Smooth muscle cell (in vitro differentiated cells): ENCODE measurements around the gene TLCD2. TPM values are rescaled to one million over a fixed set of nuclear protein-coding genes. Genes with fewer than 3 reads are reported as not detected.

Source experiments
- DNase-seq: peaks from one replicate; lab custom pipeline; 2025; ENCODE audit not compliant: unreplicated experiment; lab: John Stamatoyannopoulos, UW
- H2AFZ ChIP-seq: fragments of 200-600 bp; sonication (generic); 2 replicates; pipeline ENCODE4 v1.6.0; 2016; ENCODE audit warnings: antibody characterized with exemption, low read depth, mild to moderate bottlenecking
- H3F3A ChIP-seq: fragments of 200-600 bp; sonication (generic); 2 replicates; pipeline ENCODE4 v1.6.0; 2017; ENCODE audit warnings: antibody characterized with exemption, low read depth
- H3K27ac ChIP-seq: fragments of 200-600 bp; sonication (generic); 2 replicates; pipeline ENCODE4 v1.5.1; 2016; ENCODE audit warnings: low read depth, mild to moderate bottlenecking
- H3K27me3 ChIP-seq: fragments of 200-600 bp; sonication (generic); 2 replicates; pipeline ENCODE4 v1.6.1; 2016; ENCODE audit warnings: low read depth, mild to moderate bottlenecking
- H3K36me3 ChIP-seq: fragments of 200-600 bp; sonication (generic); 2 replicates; pipeline ENCODE4 v1.5.1; 2016; ENCODE audit warnings: low read depth
- H3K4me1 ChIP-seq: fragments of 200-600 bp; sonication (generic); 2 replicates; pipeline ENCODE4 v1.5.1; 2016; ENCODE audit warnings: low read depth
- H3K4me2 ChIP-seq: fragments of 200-600 bp; sonication (generic); 2 replicates; pipeline ENCODE4 v1.6.0; 2016; ENCODE audit warnings: mild to moderate bottlenecking
- H3K4me3 ChIP-seq: fragments of 200-600 bp; sonication (generic); 2 replicates; pipeline ENCODE4 v1.5.1; 2016; ENCODE audit warnings: mild to moderate bottlenecking
- H3K79me2 ChIP-seq: fragments of 200-600 bp; sonication (generic); 2 replicates; pipeline ENCODE4 v1.6.0; 2016; ENCODE audit warnings: low read depth, mild to moderate bottlenecking
- H3K9ac ChIP-seq: fragments of 200-600 bp; sonication (generic); 2 replicates; pipeline ENCODE4 v1.6.0; 2016; ENCODE audit warnings: low read depth
- H3K9me3 ChIP-seq: fragments of 200-600 bp; sonication (generic); replicated peaks from 2 replicates; pipeline ENCODE4 v1.5.1; 2016; ENCODE audit warnings: low read depth
- H4K20me1 ChIP-seq: fragments of 200-600 bp; sonication (generic); 2 replicates; pipeline ENCODE4 v1.6.0; 2016; ENCODE audit warnings: low read depth
- WGBS: methylation state at CpG from one replicate; pipeline ENCODE4 v1.1.7; 2016; ENCODE audit warnings: low lambda C conversion rate; 5-methylcytosine and 5-hydroxymethylcytosine counted together
- polyA plus RNA-seq: library from polyadenylated mRNA; unstranded; fragments of >200 nt; fragmentation: Nextera tagmentation; extraction: Ambion mirVana; gene quantifications from 2 replicates; pipeline ENCODE4 v1.2.1, GENCODE V29; 2016
- total RNA-seq: library from RNA; depleted of rRNA; stranded (reverse); fragments of >200 nt; gene quantifications from 2 replicates; pipeline ENCODE4 v1.2.3, GENCODE V29; 2014
- TF ChIP-seq, protein P1 (sequence below): fragments of 200-600 bp; sonication (generic); IDR thresholded peaks from 2 replicates; pipeline ENCODE4 v1.5.1; 2017; ENCODE audit warnings: borderline replicate concordance, mild to moderate bottlenecking, antibody characterized with exemption; ENCODE audit not compliant: insufficient read depth, poor library complexity, severe bottlenecking

TLCD2 gene
- total and polyA plus RNA-seq, 2 experiments from 2014 or later: 1.9 to 2.5 TPM

- H3K27ac ChIP-seq: no peak overlapping the region
- peaks cover 5% of the 10 kb centered on the region for H3K4me1 ChIP-seq
- H3K4me3 ChIP-seq: no peak overlapping the region
- H4K20me1 ChIP-seq: no peaks in the 10 kb centered on the region
- H3F3A ChIP-seq: peaks cover 3% of the 10 kb centered on the region
- TF ChIP-seq, protein P1, sequence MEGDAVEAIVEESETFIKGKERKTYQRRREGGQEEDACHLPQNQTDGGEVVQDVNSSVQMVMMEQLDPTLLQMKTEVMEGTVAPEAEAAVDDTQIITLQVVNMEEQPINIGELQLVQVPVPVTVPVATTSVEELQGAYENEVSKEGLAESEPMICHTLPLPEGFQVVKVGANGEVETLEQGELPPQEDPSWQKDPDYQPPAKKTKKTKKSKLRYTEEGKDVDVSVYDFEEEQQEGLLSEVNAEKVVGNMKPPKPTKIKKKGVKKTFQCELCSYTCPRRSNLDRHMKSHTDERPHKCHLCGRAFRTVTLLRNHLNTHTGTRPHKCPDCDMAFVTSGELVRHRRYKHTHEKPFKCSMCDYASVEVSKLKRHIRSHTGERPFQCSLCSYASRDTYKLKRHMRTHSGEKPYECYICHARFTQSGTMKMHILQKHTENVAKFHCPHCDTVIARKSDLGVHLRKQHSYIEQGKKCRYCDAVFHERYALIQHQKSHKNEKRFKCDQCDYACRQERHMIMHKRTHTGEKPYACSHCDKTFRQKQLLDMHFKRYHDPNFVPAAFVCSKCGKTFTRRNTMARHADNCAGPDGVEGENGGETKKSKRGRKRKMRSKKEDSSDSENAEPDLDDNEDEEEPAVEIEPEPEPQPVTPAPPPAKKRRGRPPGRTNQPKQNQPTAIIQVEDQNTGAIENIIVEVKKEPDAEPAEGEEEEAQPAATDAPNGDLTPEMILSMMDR: no peak
- no peaks in the 10 kb centered on the region for H3K9me3 ChIP-seq
- no peak overlapping the region for H3K4me2 ChIP-seq
- no peaks in the 10 kb centered on the region for H3K27me3 ChIP-seq
- WGBS: 97% methylated on average over 19 of the region's 21 CpGs
- no peak for DNase-seq
- no peaks in the 10 kb centered on the region for H3K79me2 ChIP-seq
- H3K9ac ChIP-seq: no peak overlapping the region
- no peak overlapping the region for H2AFZ ChIP-seq
- no peaks in the 10 kb centered on the region for H3K36me3 ChIP-seq
These were observed 17.1 kb upstream of the TLCD2 start for GRCh38 chr17:1727258-1727789.

DNA sequence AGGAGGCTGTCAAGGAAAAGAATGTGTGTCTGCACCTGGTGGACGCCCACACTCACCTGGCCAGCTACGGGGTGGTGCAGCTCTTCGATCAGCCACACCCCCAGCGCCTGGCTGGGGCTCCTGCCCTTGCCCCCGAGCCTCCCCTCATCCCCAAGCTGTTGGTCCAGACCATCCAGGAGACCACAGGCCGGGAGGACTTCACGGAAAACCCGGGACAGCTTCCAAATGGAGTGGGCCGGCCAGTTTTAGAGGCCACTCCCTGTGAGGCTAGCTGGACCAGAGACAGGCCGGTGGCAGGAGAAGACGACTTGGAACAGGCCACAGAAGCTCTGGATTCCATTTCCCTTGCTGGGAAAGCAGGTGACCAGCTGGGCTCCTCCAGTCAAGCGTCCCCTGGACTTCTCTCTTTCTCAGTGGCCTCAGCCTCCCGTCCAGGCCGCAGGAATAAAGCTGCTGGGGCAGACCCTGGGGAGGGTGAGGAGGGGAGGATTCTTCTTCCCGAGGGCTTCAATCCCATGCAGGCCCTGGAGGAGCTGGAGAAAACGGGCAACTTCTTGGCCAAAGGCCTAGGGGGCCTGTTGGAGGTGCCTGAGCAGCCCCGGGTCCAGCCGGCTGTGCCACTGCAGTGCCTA is 16.6 kb upstream of the TLCD2 start:
- no peak overlapping the region for H3K4me3 ChIP-seq
- H2AFZ ChIP-seq: no peak overlapping the region
- peaks cover 5% of the 10 kb centered on the region for H3K4me1 ChIP-seq
- no peaks in the 10 kb centered on the region for H3K9me3 ChIP-seq
- no peak overlapping the region for H3K9ac ChIP-seq
- WGBS: 90% methylated on average over 18 of the region's 18 CpGs
- H3F3A ChIP-seq: peaks cover 3% of the 10 kb centered on the region
- no peaks in the 10 kb centered on the region for H3K27me3 ChIP-seq
- no peaks in the 10 kb centered on the region for H4K20me1 ChIP-seq
- no peaks in the 10 kb centered on the region for H3K79me2 ChIP-seq
- H3K4me2 ChIP-seq: no peak overlapping the region
- DNase-seq: no peak
- H3K36me3 ChIP-seq: no peaks in the 10 kb centered on the region
- TF ChIP-seq, protein P1: no peak
- no peak overlapping the region for H3K27ac ChIP-seq

DNA sequence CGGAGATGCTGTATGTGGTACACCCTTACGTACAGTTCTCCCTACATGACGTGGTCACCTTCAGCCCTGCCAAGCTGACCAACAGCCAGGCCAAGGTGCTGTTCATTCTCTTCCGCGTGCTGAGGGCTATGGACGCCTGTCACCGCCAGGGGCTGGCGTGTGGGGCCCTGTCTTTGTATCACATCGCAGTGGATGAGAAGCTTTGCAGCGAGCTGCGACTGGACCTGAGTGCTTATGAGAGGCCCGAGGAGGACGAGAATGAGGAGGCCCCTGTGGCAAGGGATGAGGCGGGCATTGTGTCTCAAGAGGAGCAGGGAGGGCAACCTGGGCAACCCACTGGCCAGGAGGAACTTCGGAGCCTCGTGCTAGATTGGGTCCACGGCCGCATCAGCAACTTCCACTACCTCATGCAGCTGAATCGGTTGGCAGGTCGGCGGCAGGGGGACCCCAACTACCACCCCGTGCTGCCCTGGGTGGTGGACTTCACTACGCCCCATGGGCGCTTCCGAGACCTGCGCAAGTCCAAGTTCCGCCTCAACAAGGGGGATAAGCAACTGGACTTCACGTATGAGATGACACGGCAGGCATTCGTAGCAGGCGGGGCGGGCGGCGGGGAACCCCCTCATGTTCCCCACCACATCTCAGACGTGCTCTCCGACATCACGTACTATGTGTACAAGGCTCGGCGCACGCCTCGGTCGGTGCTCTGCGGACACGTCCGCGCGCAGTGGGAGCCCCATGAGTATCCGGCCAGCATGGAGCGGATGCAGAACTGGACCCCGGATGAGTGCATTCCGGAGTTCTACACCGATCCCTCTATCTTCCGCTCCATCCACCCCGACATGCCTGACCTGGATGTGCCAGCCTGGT is 15.7 kb upstream of the TLCD2 start:
- H3K27me3 ChIP-seq: no peaks in the 10 kb centered on the region

More for the DNA sequence above, 15.7 kb upstream of the TLCD2 start:
- Histone ChIP-seq H3K27ac (no peak overlapping the region), H3F3A (peaks cover 3% of the 10 kb centered on the region), H3K9ac (no peak overlapping the region), H3K4me1 (peaks cover 5% of the 10 kb centered on the region), H4K20me1 (no peaks in the 10 kb centered on the region), H3K4me3 (no peak overlapping the region), H3K9me3 (no peaks in the 10 kb centered on the region), H3K4me2 (peak overlapping the region; percentile 96), H3K36me3 (no peaks in the 10 kb centered on the region), H3K79me2 (no peaks in the 10 kb centered on the region), H2AFZ (no peak overlapping the region)
- no peak for DNase-seq
- 97% methylated on average over 54 of the region's 54 CpGs for WGBS
- TF ChIP-seq, protein P1: no peak
